ENCODE measurements around the gene POLD3. TPM values are rescaled to one million over a fixed set of nuclear protein-coding genes. Genes with fewer than 3 reads are reported as not detected.

POLD3 gene
- total and polyA plus RNA-seq, 8 donors: 4.7 to 85.7 (median 15.4) TPM

- peak overlapping the region in 4 of 5 donors; percentile 7 to 85 (median 54) for H3K27ac ChIP-seq
- H3K9me3 ChIP-seq: no peaks in the 10 kb centered on the region
- H3K36me3 ChIP-seq: peaks cover 0 to 56% (median 16%) of the 10 kb centered on the region in 4 donors
- DNase-seq: no peak
- no peak overlapping the region for H3K4me3 ChIP-seq
- 80 to 98% (median 91%) methylated on average over 4 of the region's 4 CpGs for WGBS, 5 donors
- TF ChIP-seq POLR2A (IDR thresholded peaks at IDR 0.05) (no peak), EP300 (IDR thresholded peaks at IDR 0.05) (no peak), POLR2AphosphoS5 (IDR thresholded peaks at IDR 0.05) (no peak), CTCF (IDR thresholded peaks at IDR 0.05) (no peak)
- H3K4me1 ChIP-seq: peaks cover 0 to 37% (median 17%) of the 10 kb centered on the region in 4 donors
- H3K27me3 ChIP-seq: no peaks in the 10 kb centered on the region
- intact Hi-C loops (cut with DNase I; ENCODE audit: low total_unique reads): no loop called here
These were observed 53.8 kb downstream of the POLD3 start for GRCh38 chr11:74646215-74646614.

GRCh38 chr11:74646954-74647353 is 54.6 kb downstream of the POLD3 start:
- peak overlapping the region in 4 of 5 donors; percentile 7 to 85 (median 54) for H3K27ac ChIP-seq
- intact Hi-C loops (cut with DNase I; ENCODE audit: low total_unique reads): no loop called here
- 90 to 95% (median 94%) methylated on average over 7 of the region's 7 CpGs for WGBS, 5 donors

GRCh38 chr11:74647404-74647803 is 55.0 kb downstream of the POLD3 start:
- intact Hi-C loops (cut with DNase I; ENCODE audit: low total_unique reads): no loop called here

More at GRCh38 chr11:74646954-74647353, 54.6 kb downstream of the POLD3 start:
- H3K36me3 ChIP-seq: peaks cover 0 to 56% (median 9%) of the 10 kb centered on the region in 4 donors
- TF ChIP-seq CTCF (IDR thresholded peaks at IDR 0.05) (no peak), POLR2AphosphoS5 (IDR thresholded peaks at IDR 0.05) (no peak), POLR2A (IDR thresholded peaks at IDR 0.05) (no peak), EP300 (IDR thresholded peaks at IDR 0.05) (no peak)
- no peak overlapping the region for H3K4me3 ChIP-seq
- DNase-seq: no peak
- H3K27me3 ChIP-seq: no peaks in the 10 kb centered on the region
- peaks cover 0 to 30% (median 14%) of the 10 kb centered on the region in 4 donors for H3K4me1 ChIP-seq
- H3K9me3 ChIP-seq: no peaks in the 10 kb centered on the region

GRCh38 chr11:74647831-74648230 is 55.4 kb downstream of the POLD3 start:
- Histone ChIP-seq H3K36me3 (peaks cover 0 to 55% (median 6%) of the 10 kb centered on the region in 4 donors), H3K27ac (peak overlapping the region in 3 of 5 donors; percentile 37 to 80 (median 69)), H3K4me3 (no peak overlapping the region), H3K4me1 (peaks cover 0 to 23% (median 14%) of the 10 kb centered on the region in 4 donors), H3K27me3 (no peaks in the 10 kb centered on the region), H3K9me3 (no peaks in the 10 kb centered on the region)
- WGBS, 5 donors: 78 to 92% (median 88%) methylated on average over 3 of the region's 3 CpGs
- TF ChIP-seq POLR2A (IDR thresholded peaks at IDR 0.05) (no peak), CTCF (IDR thresholded peaks at IDR 0.05) (no peak), POLR2AphosphoS5 (IDR thresholded peaks at IDR 0.05) (no peak), EP300 (IDR thresholded peaks at IDR 0.05) (no peak)
- DNase-seq: no peak
- intact Hi-C loops (cut with DNase I; ENCODE audit: low total_unique reads): no loop called here

More at GRCh38 chr11:74647404-74647803, 55.0 kb downstream of the POLD3 start:
- no peaks in the 10 kb centered on the region for H3K27me3 ChIP-seq
- H3K4me3 ChIP-seq: no peak overlapping the region
- H3K27ac ChIP-seq: peak overlapping the region in 3 of 5 donors; percentile 7 to 85 (median 80)
- H3K36me3 ChIP-seq: peaks cover 0 to 53% (median 8%) of the 10 kb centered on the region in 4 donors
- H3K4me1 ChIP-seq: peaks cover 0 to 26% (median 14%) of the 10 kb centered on the region in 4 donors
- TF ChIP-seq CTCF (IDR thresholded peaks at IDR 0.05) (no peak), POLR2AphosphoS5 (IDR thresholded peaks at IDR 0.05) (no peak), EP300 (IDR thresholded peaks at IDR 0.05) (no peak), POLR2A (IDR thresholded peaks at IDR 0.05) (no peak)
- DNase-seq: no peak
- no peaks in the 10 kb centered on the region for H3K9me3 ChIP-seq

Measured in stomach (tissue), 9 donors.